GM18870 (cell line): ENCODE results near the gene C1orf116.

Experiments
- ATAC-seq: cut with Tn5 transposase; IDR thresholded peaks from one replicate; pipeline ENCODE4 v1.9.1; 2021; ENCODE audit warnings: moderate library complexity; ENCODE audit not compliant: unreplicated experiment

The C1orf116 gene

DNA sequence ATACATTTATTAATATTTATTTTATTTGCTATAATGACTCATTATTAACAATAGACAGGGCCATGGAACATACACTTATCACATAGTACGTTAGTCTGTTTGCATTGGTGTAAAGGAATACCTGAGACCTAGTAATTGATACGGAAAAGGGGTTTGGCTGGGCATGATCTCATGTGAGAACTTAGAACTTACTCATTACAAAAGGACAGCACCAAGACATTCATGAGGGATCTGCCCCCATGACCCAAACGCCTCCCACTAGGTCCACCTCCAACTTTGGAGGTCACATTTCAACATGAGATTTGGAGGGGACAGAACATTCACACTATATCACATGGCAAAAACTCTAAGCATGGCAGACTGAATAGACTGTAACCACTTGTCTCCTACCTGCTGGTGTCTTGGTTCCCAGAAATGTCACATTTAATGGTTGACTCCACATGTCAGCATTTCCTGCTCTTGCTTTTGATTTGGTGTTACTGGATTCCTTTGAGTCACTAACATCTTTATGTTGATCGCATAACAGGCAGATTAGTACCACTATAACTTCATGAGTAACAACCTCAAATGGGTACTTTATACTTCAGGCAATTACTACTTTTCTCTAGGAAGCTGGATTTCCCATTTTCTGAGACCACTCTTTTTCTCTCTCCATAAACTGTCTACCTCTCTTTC, 3.5 kb upstream of the C1orf116 start:
- no peak for ATAC-seq

DNA sequence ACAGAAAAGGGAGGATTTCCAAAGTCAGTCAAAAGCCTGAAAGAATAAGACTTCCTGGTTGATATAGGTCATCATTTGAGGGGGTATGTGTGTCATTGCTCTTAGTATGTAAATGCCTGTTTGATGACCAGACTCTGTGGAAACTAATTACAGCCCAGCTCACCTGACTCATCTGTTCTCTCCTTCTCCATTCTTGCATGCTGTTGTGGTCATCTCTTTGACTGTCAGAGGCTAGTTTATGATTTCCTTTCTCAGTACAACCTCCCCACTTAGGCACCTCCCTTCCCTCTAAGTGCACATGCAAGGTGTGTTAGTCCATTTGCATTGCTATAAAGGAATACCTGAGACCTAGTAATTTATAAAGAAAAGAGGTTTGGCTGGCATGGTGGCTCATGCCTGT, 2.4 kb upstream of the C1orf116 start:
- ATAC-seq = no peak

DNA sequence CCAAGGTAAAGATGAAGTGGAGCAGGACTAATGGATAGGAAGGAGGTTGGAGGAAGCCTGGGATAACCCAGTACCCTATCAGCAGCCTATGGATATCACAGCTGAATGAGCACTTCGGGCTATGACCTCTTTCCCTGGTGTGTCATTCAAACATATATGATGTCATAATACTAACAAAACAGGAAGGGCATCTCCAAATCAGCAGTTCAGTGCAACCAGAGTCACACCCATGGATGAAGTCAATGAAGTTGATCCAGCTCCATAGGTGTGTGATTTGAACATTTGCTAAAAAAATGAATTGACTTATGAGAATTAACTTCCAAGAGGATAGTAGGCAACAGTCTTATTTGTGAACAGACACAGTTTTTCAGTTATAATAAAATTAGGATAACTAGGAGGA, 1.7 kb upstream of the C1orf116 start:
- no peak for ATAC-seq

DNA sequence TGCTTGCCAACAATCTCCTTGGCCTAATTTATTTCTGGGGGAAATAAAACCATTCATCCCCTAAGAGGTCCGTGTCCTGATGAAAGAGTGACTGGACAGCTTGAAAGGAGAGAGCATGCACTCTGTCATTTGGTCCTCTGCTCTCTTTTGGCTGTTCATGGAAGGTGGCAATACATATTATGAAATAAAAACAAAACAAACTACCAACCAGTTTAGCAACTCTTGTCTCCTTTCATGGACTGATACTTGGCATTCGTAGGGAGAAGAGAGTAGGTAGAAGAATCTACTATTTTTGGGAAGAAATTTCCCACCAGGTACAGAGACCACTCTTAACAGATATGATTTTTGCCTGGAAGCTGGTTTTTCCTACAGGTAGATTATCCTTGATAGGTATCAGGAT, 746 bp upstream of the C1orf116 start:
- ATAC-seq = no peak

DNA sequence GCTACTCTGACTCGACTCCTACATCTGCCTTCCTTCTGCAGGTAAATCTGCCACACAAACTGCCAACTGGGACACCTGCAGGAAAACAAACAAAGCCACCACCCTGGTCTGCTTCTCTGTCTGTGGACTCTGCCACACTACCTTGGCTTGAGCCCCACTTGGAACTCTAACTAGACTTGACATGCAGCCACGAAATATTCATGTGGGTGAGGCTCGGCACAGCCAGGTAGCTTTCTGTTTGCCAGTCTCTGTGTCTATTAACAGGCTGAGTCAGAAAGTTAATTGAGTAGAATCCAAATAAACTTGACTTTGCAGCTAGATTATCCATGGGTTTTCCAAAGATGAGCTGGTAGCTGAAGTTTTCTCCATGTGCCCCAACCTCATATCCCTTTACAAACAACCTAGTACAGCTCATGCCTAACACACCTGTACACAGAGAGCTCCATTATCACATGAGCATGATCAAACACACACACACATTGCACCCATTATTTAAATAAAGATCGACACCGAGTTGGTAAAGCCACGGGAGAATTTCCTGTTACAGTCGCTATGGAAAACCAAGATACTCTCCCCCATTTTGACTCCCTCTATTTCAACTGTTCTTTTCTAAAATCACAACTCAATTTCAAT, 808 bp downstream of the C1orf116 start:
- no peak for ATAC-seq

DNA sequence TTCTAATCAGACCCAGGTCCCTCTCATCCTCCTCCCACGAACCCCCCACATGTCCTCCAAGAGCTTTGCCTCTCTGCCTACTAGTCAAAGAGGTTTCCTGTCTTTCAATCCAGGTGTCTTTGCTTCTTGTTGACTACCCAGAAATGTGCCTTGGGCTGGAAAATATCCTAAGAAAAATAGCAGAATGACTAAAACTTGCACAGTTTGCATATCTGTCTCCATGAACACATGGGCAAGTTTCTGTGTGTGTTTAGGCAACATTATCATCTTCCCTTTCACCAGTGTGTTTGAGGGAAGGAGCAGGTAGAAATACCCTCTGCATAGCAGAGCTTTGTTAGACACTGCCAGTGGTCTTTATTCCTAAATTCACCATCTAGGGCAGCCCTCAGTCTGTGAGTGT, 1.5 kb downstream of the C1orf116 start:
- no peak for ATAC-seq

DNA sequence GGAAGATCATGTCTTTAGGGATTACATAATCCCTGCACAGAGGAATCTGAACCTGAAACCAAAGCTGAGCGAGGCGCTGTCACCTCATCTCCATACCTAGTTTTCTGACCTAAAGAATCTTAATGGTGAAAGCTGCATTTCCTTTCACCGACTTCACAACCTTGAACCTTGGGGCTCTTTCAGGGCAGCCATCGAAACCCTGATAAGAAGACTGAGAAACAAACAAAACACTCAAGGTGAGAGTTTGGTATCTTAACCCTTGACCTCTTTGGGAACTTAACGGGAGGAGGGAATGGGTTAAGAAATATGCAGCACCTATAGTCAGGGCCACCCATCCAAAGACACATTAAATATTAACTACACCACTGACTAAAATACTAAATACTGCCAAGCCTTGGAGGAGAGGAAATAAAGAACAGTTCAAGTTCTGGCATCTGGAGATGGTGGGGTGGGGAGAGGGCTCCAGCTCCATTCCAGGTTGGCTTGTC, 2.0 kb downstream of the C1orf116 start:
- ATAC-seq = no peak

DNA sequence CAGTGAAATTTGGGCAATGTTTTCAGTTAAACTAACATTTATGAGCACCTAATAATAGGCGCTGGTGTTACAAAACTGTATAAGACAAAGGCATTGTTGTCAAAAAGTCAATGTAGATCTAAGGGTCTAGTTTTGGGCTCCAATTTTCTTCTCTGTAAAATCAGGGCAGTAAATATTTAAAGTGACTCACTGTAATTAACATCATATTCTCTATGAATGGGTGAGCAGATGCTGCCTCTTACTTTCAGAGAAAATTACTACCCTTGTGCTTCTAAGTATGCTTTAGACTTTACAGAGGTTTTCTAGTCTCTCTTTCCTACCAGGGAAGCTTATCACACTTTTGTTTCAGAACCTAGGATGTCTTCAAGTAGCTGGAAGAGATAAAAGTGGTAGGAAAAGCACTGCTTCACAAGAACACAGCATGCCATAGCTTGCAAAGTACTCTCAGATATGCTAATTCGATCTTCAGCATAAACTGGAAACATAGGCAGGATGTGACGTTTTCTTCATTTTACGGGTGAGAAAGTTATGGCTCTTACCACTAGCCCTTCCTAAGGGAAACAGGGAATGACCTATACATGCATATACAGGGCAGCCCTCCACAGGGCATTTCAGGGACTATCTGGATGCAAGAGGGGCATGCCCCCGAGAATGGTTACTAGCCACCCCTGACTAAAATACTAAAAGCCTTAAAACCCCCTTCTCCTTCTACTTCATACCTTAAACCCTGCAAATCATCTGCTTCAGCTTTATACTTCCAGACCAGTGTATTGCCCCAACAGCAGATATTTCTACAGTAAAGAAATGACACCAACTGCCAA, 2.6 kb downstream of the C1orf116 start:
- no peak for ATAC-seq

DNA sequence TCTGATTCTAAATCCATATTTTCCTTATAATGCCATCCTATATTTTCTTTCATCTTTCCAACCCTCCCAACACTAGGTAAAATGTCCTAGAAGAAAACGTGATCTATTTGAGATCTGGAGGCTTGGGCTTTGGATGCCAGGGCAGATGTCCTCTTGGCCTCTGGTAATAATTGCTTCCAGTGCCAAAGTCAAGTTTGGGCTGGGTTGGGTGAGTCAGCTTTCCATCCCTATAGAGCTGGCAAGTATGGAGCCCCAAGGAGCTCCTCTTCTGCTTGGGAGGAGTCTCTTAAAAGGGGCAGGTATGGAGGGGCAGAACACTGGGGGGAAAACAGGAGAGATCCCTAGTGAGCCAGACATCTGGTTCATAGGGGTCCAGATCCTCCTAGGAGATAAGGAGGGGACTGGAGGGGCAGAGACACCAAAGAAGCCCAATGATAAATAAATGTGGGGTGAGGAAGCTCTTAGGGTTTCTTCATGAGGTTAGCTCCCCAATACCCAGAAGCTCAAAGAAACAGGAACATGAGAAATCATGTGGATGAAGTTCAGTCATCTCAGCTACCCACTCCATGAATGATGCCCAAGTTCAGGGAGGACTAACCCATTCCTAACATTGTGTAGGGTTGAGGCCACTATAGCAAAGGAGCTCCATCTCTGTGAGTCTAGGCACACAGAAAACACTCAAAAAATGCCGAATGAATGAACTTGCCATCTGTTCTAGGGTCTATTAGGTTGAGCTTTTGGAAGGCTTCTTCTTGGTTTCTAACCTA, 3.5 kb downstream of the C1orf116 start:
- ATAC-seq = no peak

DNA sequence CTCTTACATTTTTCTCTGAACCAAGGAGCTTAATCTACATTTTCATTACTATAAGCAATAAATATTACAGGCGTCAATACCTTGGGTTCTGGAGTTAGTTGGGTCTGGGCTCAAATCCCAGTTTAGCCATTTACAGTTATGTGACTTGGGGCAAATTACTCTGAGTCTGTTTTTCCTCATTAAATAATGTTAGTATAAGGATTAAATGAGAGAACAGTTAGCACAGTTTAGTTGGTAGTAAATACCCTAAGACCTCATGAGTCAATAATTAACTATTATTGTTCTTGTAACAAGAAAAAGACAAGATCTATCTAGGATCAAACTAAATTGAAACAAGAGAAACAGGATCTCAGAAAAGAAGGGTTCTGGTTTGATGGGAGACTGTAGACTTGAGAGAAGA, 4.6 kb downstream of the C1orf116 start:
- no peak for ATAC-seq

DNA sequence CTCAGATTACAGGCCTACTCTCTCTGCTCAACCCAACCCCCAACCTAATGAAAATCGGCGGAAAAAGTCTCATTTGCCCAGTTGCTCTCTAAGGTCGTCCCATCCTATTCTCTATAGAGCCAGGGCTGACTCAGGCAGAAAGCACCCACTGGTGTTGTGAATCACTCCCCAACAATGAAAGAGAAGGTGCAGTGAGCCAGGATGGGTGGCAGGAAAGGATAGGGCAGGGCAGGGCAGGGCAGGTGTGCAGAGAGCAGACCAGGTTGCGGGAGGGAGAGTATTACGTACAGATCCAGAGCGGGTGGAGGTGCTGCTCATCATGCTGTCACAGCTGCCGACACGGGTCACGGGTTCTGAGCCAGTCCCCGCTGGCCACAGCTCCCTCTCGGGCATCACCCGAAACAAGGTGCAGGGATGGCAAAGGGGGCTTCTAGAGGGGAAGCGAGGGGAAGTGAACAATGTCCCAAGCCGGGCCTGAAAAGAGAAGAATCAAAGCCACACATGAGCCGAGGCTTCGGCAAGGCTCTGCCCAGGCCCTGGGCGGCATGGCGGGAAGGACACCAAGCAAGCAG, 5.3 kb downstream of the C1orf116 start:
- ATAC-seq = no peak

DNA sequence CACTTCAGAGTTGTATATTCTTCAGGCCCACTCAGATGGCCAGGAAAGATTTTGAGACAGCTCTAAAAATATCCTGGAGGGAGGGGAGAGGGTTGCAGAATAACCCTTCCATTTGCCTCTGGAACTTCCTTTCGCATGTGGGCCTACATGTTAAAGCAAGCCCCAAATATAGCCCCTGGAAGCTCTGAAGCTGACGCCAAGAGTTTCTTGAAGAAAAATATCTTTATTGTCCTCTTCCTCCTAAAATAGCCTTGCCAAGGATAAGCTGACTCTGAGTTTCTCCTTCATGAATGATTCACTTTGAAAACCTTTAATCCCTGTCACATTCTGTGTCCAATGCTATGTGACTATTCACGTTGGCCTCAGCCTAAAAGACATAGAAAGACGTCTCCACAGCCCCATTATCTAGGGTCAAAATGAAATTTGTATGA, 6.4 kb downstream of the C1orf116 start:
- ATAC-seq = no peak

DNA sequence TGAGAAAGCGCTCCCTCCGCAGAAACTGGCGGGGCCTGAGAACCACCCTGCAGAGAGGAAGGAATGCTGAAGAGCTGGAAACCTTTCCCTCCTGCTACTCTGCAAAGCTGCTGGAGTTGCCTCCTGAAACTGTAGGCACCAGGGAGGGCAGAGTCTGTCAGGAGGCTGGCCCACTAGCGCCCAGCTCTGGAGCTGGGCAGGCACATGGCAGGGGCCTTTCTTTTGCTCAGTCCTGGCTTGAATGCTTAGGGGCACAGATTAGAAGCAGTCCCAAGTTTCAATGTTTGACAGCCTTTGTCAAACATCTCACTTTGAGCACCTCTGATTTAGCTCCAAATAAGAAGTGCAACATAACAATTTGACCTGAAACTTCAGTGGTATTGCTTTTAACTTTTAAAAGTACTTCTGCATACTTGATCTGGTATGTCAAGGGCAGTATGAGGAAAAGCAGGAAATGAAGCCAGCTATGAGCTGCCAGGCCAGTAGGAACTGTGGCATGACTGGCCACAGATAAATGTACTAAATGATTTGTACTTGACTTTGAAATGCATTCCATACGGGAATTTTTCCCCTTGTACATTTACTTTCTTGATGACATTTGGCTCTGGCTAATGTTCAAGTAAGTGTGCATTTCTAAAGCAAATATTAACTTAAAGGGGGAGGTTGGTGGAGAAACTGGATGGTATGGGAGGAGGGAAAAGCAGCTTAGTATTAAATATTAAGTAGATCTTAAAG, 7.2 kb downstream of the C1orf116 start:
- ATAC-seq = no peak

DNA sequence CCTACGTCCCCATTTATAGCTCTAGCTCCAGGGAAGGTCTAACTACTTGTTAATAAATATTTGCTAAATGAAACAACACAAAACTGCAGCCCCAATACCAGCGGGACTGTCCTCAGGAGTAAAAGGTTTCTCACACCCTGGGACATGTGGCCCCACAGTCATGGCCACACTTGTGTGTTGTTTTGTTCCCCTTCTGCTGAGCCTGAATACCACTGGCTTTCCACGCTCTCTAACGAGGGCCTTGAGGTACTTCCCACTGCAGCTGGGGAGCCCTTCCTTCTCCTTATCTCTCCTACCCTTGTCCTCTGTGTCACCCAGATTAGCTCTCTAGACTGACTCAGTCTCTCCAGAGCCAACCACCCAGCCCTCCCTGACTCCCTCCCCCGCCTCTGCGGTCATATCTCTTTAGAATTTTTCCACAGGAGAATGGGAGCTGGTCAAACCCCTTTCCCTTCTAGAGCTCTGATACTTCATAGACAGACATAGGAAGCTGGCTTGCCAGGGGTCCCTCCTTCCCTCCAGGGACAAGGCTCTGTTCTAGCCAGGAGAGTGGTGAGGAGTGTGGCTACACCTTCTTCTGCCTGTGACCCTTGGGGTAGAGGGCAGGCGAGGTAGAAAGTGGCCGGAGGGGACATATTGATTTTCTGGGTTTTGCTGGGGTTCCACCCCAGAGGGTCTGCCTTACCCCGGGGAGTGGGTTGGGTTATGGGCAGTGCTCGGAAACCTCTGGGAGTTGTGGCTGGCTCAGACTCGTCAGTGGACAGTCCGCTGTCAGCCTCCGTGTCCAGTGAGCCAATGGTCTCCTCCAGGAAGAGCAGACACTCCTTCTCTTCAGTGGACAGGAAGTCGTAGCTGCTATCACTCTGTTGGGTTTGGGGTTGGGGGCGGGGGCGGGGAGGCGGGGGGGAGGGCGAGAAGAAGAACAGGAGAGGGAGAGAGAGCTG, 8.1 kb downstream of the C1orf116 start:
- no peak for ATAC-seq

DNA sequence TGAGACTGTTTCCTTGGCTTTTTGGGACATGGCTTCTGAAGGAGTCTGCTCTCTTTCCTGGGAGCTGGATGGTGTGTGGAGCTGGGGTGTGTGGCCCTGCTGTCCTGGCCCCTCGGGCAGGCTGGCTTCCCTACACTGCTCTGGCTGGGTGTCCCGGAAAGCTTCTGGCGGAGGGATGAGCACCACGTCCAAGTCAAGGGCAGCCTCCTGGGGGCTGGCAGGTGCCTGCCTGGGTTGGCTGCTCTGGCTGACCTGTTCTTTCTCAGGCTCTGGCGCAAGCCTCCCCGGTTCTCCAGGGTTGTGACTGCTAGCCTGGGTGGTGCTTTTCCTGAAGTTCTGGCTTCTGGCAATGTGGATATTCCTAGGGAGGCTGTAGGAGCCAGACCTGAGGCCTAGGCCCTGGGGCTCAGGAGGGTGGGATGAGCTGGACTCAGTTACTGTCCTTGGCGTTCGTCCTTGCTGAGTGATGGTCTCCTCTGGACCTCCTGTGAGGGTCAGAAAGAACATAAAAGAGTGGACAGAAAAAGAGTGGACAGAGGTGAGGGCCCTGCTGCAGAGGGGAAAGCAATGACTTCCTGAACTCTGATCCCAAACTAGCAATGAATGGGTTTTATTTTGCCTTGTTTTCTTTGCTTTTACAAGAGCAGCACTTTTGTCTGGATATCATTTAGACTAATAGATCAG, 9.4 kb downstream of the C1orf116 start:
- no peak for ATAC-seq

DNA sequence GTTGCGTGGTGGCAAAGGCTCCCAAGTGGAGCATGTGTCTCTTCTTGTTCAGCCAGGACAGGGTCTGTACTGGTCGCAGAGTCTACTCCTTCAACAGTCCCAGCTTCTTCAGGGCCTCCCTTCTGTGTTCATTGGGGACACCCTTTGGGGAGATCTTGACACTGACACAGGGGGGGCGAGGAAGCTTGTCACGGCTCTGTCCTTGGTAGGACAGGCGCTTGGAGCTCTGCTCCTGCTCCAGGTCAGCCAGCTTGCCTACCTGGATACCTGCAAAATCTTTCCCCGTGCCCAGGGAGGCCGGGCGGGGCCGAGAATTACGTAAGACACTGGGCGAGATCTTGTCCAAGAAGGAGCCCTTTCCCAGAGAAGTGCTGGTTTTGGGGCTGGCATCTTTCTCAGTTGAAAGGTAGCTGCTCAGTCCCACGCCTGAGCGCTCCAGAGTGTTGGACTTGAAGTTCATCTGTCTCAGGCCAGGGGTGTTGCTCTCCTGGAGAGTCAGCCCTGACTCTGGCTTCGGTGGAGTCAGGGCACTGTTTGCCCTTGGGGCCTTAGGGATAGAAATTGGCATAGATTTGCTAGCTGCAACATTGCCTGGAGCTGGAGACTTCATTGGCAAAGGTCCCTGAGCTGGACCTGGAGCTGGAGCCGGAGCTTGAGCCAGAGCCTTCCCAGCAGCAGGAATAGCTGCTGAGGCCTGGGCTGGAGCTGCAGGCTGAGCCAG, 10.5 kb downstream of the C1orf116 start:
- ATAC-seq = no peak

DNA sequence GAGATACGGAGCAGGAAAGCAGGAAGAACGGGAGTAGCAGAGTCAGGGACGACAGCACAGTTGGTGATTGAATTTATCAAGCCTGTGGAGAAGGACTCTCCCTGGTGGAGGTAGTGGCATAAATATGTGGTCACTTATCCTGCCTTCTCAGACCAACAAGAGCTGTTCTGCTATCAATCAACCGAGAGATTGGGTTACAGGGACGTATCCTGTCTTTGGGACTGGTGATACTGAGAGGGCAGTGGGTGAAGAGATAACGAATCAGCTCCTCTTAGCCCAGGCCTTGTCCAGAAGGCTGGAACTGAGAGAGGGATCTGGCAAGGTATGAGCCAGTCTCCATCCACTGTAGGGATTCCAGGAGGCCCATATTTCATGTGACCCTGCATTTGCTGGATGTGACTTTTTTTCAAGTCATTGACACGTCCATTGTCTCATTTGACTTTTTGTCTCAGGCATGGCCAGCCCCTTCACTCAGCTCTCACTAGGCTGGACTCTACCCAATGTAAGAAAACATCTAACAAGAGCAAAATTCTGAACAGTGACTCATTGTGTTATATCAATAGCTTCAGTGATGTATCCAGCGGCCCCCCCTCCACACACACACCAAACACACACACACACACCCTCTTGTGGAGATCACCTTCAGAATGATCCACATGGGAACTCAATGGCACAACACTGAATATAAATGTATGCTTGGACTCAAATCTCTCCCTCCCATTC, 11.3 kb downstream of the C1orf116 start:
- ATAC-seq = no peak
